Stimulated activated naive CD4-positive, alpha-beta T cell treated with Interleukin-2 at 50 U/mL for 16 hours (primary cell): ENCODE measurements around the gene ADGRL3.
"Not testable (repeated sequence)": the region's sequence is repeated elsewhere in the genome, so short reads cannot be mapped to it uniquely, and the experiment has no call there.

Source experiments
- DNase-seq: peaks from one replicate; lab custom pipeline; 2025; lab: John Stamatoyannopoulos, UW

ADGRL3 gene

DNA sequence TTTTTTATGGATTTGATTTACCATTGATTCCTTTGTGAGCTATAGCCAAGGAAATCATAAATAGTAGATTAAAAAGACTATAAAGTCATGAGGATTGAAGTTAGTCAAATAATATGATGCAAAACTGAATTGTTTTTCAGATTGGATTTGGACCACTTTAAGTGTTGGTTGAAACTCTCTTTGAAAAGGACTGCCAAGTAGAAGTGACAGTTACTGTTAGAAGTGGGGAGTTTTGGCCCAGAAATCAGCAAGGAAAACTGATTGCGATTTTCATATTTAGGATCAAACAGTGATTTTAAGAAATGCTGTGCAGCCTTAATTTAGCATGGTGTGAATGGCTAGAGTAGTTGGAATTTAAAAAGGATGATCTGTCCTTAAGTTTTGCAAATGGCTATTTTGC is 4.9 kb downstream of the ADGRL3 start:
- DNase-seq = no peak

DNA sequence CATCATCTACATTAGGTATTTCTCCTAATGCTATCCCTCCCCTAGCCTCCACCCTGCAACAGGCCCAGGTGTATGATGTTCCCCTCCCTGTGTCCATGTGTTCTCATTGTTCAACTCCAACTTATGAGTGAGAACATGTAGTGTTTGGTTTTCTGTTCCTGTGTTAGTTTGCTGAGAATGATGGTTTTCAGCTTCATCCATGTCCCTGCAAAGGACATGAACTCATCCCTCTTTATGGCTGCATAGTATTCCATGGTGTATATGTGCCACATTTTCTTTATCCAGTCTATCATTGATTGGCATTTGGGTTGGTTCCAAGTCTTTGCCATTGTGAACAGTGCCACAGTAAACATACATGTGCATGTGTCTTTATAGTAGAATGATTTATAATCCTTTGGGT is 7.0 kb downstream of the ADGRL3 start:
- not testable (repeated sequence) for DNase-seq

DNA sequence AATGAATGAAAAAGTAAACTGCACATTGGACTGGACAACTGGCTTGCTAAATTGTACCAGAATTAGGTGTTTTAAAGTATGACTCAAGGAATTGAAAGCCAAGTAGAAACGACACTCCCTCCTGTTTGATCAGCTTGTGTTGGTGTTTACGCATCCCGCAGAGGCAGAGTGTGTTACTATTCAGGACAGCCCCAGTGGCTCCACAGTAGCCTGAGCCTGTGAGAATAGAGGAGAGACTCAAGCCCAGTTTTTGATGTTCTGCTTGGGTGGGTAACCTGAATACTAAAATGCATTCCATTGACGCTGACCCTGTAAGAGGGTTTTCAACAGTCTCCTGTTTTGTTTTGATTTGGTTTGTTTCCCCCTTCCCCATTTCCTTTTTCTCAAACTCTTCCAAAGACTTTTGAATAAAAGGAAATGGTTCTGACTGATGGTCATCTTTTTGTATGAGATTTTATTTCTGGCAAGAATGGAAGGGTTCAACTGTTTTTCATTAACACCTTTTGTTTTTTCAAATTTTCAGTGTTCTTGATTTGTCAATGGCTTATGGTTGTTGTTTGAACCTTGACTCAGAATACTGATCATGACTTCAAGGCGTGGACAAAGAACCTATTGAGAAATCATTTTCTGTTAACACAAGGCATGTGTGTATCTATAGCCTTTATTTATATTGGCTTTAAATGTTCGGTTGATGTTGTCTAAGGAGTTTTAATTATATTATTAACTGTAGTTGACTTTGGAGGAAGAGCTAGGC is 10.2 kb downstream of the ADGRL3 start:
- DNase-seq = no peak

DNA sequence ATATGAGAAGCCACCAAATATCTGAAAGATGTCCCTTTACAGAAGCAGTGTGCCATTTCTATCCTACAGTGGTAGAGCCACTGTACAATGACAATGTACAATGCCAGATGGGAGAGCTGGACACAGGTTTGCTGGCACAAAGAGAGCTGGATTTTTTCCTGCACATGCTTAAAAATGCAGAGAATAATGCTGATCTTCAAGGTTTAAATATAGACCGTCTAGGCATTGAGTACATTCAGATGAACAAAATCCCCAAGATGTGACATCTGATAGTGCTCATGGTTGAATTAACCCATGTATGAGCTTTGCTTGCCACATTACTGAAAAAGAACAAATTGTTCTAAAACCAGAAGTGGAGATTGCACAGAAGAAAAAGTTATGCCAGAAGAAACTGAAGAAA is 11.7 kb downstream of the ADGRL3 start:
- no peak for DNase-seq

DNA sequence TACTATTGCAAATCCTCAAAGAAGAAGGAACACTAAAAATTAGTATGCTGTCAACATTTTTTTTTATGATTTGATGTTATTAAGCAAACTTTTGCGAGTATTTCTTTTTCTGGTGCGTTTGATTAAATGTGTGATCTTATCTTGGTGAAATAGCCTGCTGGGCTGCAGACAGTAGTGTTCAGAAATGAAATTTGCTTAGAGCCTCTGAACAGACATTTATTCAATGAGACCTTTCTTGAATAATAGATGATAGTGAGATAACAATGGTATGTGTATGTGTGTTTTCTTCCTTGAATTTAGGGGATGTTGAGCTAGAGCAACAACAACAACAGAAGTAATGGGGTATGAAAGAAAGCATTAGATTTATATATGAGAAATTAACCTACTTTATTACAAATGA is 12.7 kb downstream of the ADGRL3 start:
- no peak for DNase-seq

DNA sequence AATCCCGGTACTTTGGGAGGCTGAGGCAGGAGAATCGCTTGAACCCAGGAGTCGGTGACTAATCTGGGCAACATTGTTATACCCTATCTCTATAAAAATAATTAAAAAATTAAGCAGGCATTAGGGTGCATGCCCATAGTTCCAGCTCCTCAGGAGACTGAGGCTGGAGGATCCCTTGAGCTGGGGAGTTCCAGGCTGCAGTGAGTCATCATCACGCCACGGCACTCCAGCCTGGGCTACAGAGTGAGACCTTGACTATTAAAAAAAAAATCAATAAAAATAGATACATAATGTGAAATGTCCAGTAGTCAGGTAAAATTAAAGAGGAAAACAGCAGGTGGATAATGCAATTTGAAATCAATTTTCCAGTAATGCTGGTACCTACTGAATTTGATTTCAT is 14.6 kb downstream of the ADGRL3 start:
- DNase-seq = no peak

DNA sequence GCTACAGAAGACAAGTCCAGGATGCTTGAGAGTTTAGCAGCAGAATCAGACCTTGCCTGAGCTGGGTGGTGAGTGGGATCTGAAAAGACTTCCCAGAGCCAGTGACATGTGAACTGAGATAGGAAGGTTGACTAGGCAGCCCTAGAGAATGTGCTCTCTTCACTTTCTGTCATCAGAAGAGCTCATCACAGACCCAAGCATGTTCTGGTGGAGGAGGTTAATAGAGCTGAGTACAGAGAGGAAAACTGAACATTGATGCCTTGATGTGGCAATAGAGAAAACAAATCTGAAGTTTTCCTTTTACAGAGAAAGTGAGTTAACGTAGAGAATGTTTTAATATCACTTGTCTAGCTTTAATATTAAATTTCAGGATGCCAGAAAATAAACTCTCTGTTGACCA is 17.1 kb downstream of the ADGRL3 start:
- no peak for DNase-seq

DNA sequence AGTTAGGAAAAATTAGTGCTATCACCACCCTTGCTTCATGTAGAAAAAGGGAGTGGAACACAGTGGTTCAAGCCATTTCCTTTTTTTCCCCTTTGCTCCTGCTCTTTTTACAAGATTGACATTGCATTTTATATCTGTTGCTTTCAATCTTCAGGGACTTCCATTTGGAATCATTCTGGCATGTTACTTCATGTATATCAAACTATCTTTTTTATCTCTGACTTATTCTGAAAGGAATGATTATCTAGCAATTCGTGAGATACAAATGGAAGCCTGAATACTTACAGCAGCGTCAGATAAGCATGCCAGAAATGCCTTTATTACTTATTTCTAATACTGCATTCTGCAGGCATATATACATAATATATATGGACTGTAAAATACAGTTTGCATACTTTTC is 20.4 kb downstream of the ADGRL3 start:
- no peak for DNase-seq

DNA sequence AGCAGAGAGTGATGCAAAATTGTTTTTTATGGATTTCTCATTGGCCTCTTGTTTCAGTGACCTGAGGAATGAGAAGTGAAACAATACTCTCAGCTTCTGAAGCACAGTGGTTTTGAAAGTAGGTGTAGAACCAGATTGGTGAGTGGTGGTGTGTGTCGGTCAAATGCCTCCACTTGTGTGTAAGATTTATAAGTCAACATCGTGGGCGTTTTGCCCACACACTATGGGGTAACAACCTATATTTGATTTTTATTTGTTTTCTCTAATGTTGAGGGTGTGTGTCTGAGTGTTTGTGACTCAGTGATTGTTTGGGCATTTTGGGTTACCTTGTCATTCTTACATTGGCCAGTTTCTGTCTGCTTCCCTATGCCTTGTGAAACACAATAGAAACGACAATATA is 23.3 kb downstream of the ADGRL3 start:
- DNase-seq = no peak

DNA sequence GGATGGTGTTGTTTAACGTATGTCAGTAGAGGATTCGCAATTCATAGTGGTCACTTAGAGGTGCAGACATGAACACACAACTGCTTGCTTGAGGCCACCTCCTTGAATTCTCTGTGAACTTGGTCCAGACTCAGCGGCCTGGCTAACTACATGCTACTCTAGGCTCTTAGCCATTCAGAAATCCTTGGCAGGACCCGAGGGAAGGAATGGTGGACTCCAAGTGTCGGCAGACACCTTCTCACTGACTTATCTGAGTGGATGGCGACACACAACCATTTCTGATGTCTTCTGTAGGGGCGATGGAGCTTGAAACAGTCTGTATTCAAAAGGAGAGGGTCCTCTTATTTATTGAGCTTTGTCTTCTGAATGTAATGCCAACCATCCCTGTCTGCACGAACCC is 24.4 kb downstream of the ADGRL3 start:
- DNase-seq = no peak

DNA sequence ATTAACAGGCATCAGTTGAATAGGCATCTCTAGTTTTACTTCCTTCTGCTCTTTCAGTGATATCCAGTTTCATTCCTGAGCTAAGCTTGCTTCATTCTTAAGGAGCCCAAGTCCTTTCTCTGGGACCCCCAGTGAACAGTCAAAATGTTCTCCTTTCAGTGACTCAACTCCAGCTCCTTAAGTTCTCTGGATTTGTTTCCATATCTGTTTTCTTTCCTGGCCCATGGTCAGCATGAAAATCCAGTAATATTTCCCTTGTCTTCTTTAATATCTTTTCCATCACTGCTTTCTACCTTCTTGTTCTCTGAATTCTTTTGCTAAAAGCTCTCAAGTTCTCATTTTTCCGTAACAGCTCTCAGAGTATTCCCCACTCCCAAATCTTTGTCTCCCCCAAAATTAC is 25.5 kb downstream of the ADGRL3 start:
- no peak for DNase-seq

DNA sequence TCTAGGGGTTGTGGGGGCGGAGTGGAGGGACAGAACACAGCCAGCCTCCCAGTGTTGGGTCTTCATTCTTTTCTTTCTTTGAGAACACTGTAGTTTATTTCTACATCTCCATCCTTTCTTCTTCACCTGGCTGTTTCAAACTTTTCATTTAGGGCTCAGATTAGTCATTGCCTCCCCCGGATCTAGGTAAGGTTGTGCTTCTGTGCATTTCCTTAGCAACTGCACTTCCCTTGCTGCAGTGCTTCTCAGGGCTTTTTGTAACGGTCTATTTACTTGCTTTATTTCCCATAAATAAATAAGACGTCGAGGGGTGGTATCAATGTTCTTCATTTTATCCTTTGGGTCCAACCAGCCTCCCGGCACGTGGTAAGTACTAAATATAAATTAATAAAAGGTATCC is 31.3 kb downstream of the ADGRL3 start:
- DNase-seq = no peak

DNA sequence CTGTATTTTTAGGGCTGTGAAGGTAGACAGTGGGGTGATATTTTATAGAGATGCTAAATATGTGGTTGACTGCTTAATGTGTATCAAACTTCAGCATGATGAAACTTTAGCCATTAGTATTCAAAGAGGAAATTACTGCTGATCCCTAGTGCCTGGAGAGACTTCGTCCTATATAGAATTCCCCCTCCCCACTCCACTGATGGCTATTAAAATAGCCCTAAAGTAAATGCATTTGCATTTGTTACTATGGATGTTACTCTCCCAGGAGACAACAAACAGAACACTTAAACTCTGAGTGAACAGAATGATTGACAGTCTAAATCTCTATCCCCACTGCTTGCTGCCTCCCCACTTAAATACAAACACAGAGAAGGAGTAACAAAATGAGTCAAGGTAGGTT is 39.1 kb downstream of the ADGRL3 start:
- DNase-seq = no peak

DNA sequence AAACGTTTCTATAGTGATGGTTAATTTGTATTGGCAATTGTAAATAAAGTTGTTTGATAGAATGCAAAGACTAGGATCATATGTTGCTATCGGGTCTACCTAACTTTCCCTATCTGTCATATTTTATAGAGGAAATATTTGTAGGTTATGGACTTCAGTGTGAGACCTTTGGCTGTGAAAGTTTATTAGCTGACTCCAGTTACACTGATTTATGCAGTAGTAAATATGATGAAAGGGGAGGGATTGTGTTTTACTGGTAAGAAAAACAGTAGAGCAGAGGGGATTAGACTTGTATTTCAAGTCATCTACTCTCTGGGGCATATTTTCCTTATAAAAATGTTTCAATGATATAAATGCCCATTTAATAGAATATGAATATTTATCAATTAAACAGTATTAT is 43.8 kb downstream of the ADGRL3 start:
- DNase-seq = no peak

DNA sequence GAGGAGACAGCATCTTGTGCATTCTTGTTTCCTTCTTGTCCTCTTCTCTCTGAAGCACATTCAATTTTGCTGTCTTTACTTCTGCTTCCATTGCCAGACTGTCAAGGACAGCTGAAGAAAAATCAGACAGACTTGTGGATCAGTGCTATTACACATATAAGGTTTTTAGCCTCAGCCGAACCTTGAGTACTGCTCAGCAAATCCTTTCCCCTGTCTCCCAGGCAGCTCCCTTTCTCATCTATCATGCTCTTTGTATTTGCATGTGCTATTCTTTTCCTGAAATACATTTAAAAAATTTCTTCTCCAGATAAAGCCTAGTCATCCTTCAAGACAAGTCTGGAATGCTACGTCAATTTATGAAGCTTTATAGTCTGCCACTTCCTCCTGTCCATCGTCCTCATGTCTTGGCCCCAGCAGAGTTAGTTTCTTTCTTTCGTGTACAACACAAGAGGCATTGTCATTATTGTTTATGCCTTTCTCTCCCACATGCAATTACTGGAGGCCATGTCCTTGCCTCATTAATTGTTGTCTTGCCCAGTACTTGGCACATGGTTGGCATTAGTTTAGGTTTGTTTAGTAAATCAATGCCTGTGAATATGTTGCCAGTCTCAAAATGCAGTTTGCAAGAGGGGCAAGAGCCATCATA is 45.1 kb downstream of the ADGRL3 start:
- no peak for DNase-seq

DNA sequence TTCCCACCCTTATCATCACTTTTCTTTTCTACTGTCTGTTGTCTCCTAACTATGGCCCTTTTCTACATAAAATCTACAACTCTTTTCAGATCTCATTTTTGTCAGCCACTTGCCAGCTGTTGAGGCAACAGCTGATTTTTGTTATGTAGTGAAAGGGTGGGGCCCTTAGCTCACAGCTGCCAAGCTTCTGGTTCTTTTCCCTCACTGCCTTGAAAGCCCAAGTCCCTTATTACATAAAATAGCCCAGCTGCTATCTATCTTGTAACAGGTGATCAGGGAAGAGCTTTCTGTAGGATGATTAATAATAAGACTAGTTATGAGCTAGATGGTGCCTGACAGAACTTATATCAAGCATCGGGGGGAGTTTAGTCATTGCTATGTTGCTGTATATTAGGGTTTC is 45.9 kb downstream of the ADGRL3 start:
- no peak for DNase-seq

DNA sequence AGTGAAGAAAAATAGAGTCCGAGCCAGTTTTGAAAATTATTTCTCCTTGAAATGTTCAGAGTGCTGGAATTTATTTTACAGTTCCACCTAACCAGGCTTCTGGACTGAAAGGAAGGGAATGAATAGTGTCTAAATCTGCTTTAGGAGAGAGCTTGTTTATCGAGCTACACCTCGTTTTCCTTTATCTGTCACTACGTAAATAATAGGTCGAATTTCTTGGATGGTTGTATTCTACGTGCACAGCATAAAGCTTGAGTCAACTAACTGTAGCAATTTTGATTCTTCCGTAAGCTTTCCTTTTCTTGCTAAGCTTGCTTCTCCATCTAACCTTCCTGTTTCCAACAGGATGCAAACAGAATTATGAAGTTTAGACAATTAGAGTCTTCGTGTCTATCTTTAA is 48.6 kb downstream of the ADGRL3 start:
- DNase-seq = no peak

DNA sequence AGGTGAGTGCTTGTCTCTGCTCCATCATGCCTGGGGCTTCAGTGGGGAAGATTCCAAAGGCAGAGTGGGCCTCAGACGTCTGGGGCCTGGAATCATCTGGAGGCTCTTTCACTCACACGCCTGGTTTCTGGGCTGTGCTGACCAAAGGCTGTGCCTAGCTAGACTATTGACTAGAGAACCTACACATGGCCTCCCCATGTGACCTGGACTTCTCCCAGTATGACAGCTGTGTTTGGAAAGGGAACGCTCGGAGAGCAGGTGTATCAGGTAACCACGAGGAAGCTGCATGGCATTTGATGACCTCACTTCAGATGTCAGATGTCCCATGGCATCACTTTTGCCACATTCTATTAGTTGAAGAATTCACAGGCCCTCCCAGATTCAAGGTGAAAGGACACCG is 51.0 kb downstream of the ADGRL3 start:
- no peak for DNase-seq

DNA sequence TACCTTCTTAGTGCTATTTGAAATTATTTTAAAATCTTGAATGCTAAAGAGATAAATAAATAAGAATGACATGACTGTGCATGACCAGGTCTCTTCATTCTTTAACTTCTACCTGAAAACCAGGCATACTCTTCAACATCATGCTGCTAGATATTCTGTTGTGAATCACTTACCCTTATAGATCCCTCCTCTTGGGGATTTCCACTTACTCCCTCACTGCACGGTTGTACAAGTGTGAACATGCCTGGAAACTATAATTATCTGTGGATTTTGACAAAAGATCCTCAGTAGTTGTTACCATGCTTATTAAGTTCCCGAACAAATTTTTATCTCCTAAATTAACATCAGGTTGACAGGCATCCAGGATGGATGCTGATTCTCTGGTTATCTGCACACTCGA is 54.3 kb downstream of the ADGRL3 start:
- no peak for DNase-seq

DNA sequence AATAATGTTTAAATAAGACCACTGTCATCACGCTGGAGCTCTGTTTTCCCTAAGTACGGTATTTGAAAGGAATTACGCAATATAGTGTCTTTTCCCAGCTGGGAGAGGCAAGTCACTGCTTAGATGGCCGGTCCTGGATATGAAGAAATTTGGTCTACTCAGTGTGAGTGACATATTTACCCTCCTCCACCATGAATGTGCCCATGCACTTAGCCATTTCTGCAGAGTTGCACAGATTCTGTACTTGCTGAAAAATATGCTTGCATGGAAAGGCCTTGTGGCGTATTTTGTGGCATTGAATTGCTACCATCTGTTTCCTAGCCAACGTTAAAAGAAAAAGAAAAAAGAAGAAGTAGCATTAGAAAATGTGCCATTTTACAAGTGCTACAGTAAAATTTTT is 73.1 kb downstream of the ADGRL3 start:
- no peak for DNase-seq

DNA sequence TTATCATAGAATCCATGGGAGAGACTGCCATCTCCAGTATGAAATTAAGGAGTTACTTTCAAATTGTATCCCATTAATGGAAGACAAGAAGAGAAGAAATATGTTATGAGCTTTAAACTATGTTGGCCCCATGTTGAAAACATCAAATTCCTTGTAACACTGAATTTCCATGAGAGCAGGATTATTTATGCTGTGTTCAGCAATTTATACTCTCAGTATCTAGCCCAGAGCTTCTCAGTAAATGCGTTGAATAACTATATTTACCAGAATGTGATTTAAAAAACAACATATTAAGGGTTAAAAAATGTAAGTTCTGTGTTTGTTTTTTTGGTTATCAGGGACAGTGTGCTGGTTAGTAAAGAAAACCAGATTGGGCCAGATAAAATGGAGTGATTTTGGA is 74.2 kb downstream of the ADGRL3 start:
- DNase-seq = no peak

DNA sequence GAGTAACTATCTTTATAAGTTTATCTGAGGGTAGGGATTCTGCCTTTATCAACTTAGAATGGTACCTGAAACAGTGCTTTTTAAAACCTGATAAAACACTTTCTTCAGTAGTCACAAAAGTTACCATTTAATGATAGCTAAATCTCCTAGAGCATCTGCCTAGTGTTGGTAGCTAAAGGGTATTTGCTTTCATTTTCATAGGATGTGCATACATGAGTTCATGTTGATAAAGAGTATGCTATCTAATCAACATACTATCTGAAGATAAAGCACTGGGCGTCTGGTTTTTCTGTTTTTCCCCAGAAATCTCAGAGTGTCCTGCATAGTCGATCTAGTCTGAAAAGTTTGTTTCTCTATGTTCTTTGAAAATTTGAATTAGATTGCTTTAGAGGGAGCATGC is 75.1 kb downstream of the ADGRL3 start:
- no peak for DNase-seq

DNA sequence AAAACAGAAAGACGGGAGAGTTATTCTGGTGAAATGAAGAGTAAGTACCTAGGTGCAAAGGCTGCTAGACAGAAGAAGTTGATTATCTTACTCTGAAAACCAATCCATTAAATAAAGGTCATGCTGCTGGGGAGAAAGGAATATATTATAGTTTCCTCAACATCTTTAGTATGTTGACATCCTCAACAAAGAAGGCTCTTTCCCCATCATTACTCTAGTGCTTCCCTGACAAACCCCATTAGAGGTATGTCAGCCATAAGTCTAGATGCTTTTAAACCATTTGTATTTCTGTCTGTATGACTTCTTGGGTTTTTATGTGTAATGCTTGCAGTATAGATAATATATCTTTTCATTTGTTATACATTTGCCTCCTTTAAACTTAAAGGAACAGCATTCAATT is 75.9 kb downstream of the ADGRL3 start:
- DNase-seq = no peak
